HuH-7 (cell line): Measurements from ENCODE around the gene LRIG1.
A peak's percentile ranks its signal among the peaks of the same experiment; 100 is the strongest.

Source experiments
- DNase-seq: peaks from one replicate; pipeline ENCODE4 v3.0.0; 2011; ENCODE audit warnings: low spot score

LRIG1 gene

GRCh38 chr3:66500576-66501482 is at the start of gene LRIG1:
LRIG1 (minus strand) TSS chr3:66501022; CDS start chr3:66500407, 615 bp downstream.
- DNase-seq = peak; percentile 76

GRCh38 chr3:66544619-66545429 is 44.0 kb upstream of the LRIG1 start:
- no peak for DNase-seq

GRCh38 chr3:66542153-66542552 is 41.3 kb upstream of the LRIG1 start:
- no peak for DNase-seq

GRCh38 chr3:66539466-66539989 is 38.7 kb upstream of the LRIG1 start:
- no peak for DNase-seq

GRCh38 chr3:66538390-66538789 is 37.6 kb upstream of the LRIG1 start:
- DNase-seq = no peak

- DNase-seq = no peak
Observed at GRCh38 chr3:66537735-66538134, 36.9 kb upstream of the LRIG1 start.

GRCh38 chr3:66536791-66537190 is 36.0 kb upstream of the LRIG1 start:
- no peak for DNase-seq

GRCh38 chr3:66534304-66534845 is 33.6 kb upstream of the LRIG1 start:
- no peak for DNase-seq

- DNase-seq = no peak
Observed at GRCh38 chr3:66532613-66533012, 31.8 kb upstream of the LRIG1 start.

- no peak for DNase-seq
Observed at GRCh38 chr3:66532160-66532587, 31.4 kb upstream of the LRIG1 start.

- DNase-seq = no peak
Observed at GRCh38 chr3:66531256-66531655, 30.4 kb upstream of the LRIG1 start.

- DNase-seq = no peak
Observed at GRCh38 chr3:66527246-66527645, 26.4 kb upstream of the LRIG1 start.

- DNase-seq = no peak
Observed at GRCh38 chr3:66525771-66526170, 24.9 kb upstream of the LRIG1 start.

- no peak for DNase-seq
Observed at GRCh38 chr3:66520724-66521123, 19.9 kb upstream of the LRIG1 start.

GRCh38 chr3:66518644-66519043 is 17.8 kb upstream of the LRIG1 start:
- DNase-seq = no peak

- DNase-seq = no peak
Observed at GRCh38 chr3:66518126-66518525, 17.3 kb upstream of the LRIG1 start.

GRCh38 chr3:66517241-66517640 is 16.4 kb upstream of the LRIG1 start:
- DNase-seq = no peak

- no peak for DNase-seq
Observed at GRCh38 chr3:66508461-66508860, 7.6 kb upstream of the LRIG1 start.

GRCh38 chr3:66507423-66508260 is 6.8 kb upstream of the LRIG1 start:
- DNase-seq = no peak

GRCh38 chr3:66506154-66506553 is 5.3 kb upstream of the LRIG1 start:
- DNase-seq = no peak

GRCh38 chr3:66504850-66505641 is 4.2 kb upstream of the LRIG1 start:
- DNase-seq = no peak
